Liver (tissue), 9 donors: ENCODE results near the gene PDE4D. TPM values are rescaled to one million over a fixed set of nuclear protein-coding genes. Genes with fewer than 3 reads are reported as not detected.

Experiments used
- DNase-seq: peaks from one replicate; pipeline ENCODE4 v3.0.0-alpha.2; 2017; ENCODE audit warnings: low spot score
- H3K27ac ChIP-seq, 2 donors: one replicate each; pipeline ENCODE4 v1.7.0; 2013; ENCODE audit warnings: inconsistent platforms in 2 of 2, low read length in 2 of 2, control low read depth in 1 of 2, low read depth in 1 of 2, mild to moderate bottlenecking in 1 of 2
- H3K27me3 ChIP-seq, 4 donors: one replicate each; pipeline versions ENCODE4 v1.6.1 to v1.7.0; 2013; ENCODE audit warnings: low read length in 3 of 4, inconsistent platforms in 1 of 4, mild to moderate bottlenecking in 1 of 4, moderate library complexity in 1 of 4; ENCODE audit not compliant: control insufficient read depth in 4 of 4, insufficient read depth in 4 of 4
- H3K36me3 ChIP-seq, 4 donors: one replicate each; pipeline versions ENCODE4 v1.6.1 to v1.7.0; 2013; ENCODE audit warnings: low read length in 3 of 4, mild to moderate bottlenecking in 3 of 4, low read depth in 1 of 4, moderate library complexity in 1 of 4; ENCODE audit not compliant: control insufficient read depth in 4 of 4, insufficient read depth in 3 of 4
- H3K4me1 ChIP-seq, 4 donors: one replicate each; pipeline versions ENCODE4 v1.6.1 to v1.7.0; 2013; ENCODE audit warnings: low read length in 3 of 4, mild to moderate bottlenecking in 3 of 4, moderate library complexity in 1 of 4; ENCODE audit not compliant: control insufficient read depth in 4 of 4, insufficient read depth in 4 of 4
- H3K4me3 ChIP-seq, 3 donors: one replicate each; pipeline versions ENCODE4 v1.6.1 to v1.7.0; 2013; ENCODE audit warnings: low read length in 3 of 3, control low read depth in 1 of 3, low read depth in 1 of 3, mild to moderate bottlenecking in 1 of 3
- H3K9ac ChIP-seq, 2 donors: one replicate each; pipeline ENCODE4 v1.7.0; 2013; ENCODE audit warnings: low read length in 2 of 2, mild to moderate bottlenecking in 2 of 2, moderate library complexity in 2 of 2, control low read depth in 1 of 2, low read depth in 1 of 2
- H3K9me3 ChIP-seq, 4 donors: one replicate each; pipeline versions ENCODE4 v1.6.1 to v1.7.0; 2013; ENCODE audit warnings: low read length in 3 of 4; ENCODE audit not compliant: control insufficient read depth in 4 of 4
- CTCF ChIP-seq: fragments of 150-350 bp; IDR thresholded peaks from 2 replicates; pipeline ENCODE4 v1.5.1; 2017; ENCODE audit warnings: improper control_type of control experiment, low read depth, low read length; ENCODE audit not compliant: missing input control
- EGR1 ChIP-seq, 2 donors: IDR thresholded peaks; 2 replicates each; pipeline ENCODE4 v1.6.1; 2016 to 2018; ENCODE audit warnings: antibody characterized with exemption in 2 of 2, low read depth in 2 of 2
- FOXA1 ChIP-seq: IDR thresholded peaks from 2 replicates; pipeline ENCODE4 v1.6.1; 2016; ENCODE audit warnings: antibody characterized with exemption
- FOXA2 ChIP-seq: IDR thresholded peaks from 2 replicates; pipeline ENCODE4 v1.6.1; 2016; ENCODE audit warnings: antibody characterized with exemption
- HNF4A ChIP-seq, 2 donors: conservative IDR thresholded peaks; 2 replicates each; pipeline ENCODE4 v1.6.1; 2016; ENCODE audit warnings: antibody characterized with exemption in 2 of 2, mild to moderate bottlenecking in 2 of 2
- HNF4G ChIP-seq: IDR thresholded peaks from 2 replicates; pipeline ENCODE4 v1.6.1; 2016; ENCODE audit warnings: antibody characterized with exemption
- JUND ChIP-seq, 2 donors: IDR thresholded peaks; 2 replicates each; pipeline ENCODE4 v1.6.1; 2016; ENCODE audit warnings: antibody characterized with exemption in 2 of 2
- MAX ChIP-seq: IDR thresholded peaks from 2 replicates; pipeline ENCODE4 v1.6.1; 2016; ENCODE audit warnings: antibody characterized with exemption
- NR2F2 ChIP-seq: IDR thresholded peaks from 2 replicates; pipeline ENCODE4 v1.6.1; 2016; ENCODE audit warnings: antibody characterized with exemption
- RAD21 ChIP-seq, 2 donors: IDR thresholded peaks; 2 replicates each; pipeline ENCODE4 v1.6.1; 2016; ENCODE audit warnings: antibody characterized with exemption in 2 of 2, mild to moderate bottlenecking in 2 of 2
- RXRA ChIP-seq, 2 donors: IDR thresholded peaks; 2 replicates each; pipeline ENCODE4 v1.6.1; 2017 to 2018; ENCODE audit warnings: antibody characterized with exemption in 2 of 2, mild to moderate bottlenecking in 1 of 2
- TAF1 ChIP-seq: conservative IDR thresholded peaks from 2 replicates; pipeline ENCODE4 v1.6.1; 2016; ENCODE audit warnings: antibody characterized with exemption, mild to moderate bottlenecking
- ZBTB33 ChIP-seq: IDR thresholded peaks from 2 replicates; pipeline ENCODE4 v1.6.1; 2016; ENCODE audit warnings: antibody characterized with exemption
- WGBS: extraction: QIAGEN DNeasy Blood & Tissue Kit; methylation state at CpG from one replicate; pipeline ENCODE4 v1.1.7; 2013; 5-methylcytosine and 5-hydroxymethylcytosine counted together
- polyA plus RNA-seq, 2 donors: library from polyadenylated mRNA; stranded (reverse) in 1 of 2; unstranded in 1 of 2; fragments of 200-250 nt in 1 of 2; fragments of >200 nt in 1 of 2; fragmentation: Nextera tagmentation in 1 of 2; extraction: Ambion mirVana in 1 of 2; gene quantifications; one replicate each; pipeline versions ENCODE4 v1.2.1 to v1.2.3, GENCODE V29; 2013 to 2015
- total RNA-seq, 2 donors: library from RNA; depleted of rRNA; stranded (reverse); fragments of >200 nt; gene quantifications; one replicate each; pipeline ENCODE4 v1.2.3, GENCODE V29; 2014
- TF ChIP-seq, protein P1 (sequence below): IDR thresholded peaks from 2 replicates; pipeline ENCODE4 v1.6.1; 2016; ENCODE audit warnings: antibody characterized with exemption, mild to moderate bottlenecking
- donor health status: healthy.
- donor health status: healthy.
- donor health status: healthy.
- donor health status: healthy.
- donor health status: healthy.

Gene PDE4D
- total and polyA plus RNA-seq, 4 donors: 0.67 to 11.9 (median 6.5) TPM

GRCh38 chr5:59843511-59844213 is 49.9 kb downstream of the PDE4D start (continued):
- TF ChIP-seq, protein P1, sequence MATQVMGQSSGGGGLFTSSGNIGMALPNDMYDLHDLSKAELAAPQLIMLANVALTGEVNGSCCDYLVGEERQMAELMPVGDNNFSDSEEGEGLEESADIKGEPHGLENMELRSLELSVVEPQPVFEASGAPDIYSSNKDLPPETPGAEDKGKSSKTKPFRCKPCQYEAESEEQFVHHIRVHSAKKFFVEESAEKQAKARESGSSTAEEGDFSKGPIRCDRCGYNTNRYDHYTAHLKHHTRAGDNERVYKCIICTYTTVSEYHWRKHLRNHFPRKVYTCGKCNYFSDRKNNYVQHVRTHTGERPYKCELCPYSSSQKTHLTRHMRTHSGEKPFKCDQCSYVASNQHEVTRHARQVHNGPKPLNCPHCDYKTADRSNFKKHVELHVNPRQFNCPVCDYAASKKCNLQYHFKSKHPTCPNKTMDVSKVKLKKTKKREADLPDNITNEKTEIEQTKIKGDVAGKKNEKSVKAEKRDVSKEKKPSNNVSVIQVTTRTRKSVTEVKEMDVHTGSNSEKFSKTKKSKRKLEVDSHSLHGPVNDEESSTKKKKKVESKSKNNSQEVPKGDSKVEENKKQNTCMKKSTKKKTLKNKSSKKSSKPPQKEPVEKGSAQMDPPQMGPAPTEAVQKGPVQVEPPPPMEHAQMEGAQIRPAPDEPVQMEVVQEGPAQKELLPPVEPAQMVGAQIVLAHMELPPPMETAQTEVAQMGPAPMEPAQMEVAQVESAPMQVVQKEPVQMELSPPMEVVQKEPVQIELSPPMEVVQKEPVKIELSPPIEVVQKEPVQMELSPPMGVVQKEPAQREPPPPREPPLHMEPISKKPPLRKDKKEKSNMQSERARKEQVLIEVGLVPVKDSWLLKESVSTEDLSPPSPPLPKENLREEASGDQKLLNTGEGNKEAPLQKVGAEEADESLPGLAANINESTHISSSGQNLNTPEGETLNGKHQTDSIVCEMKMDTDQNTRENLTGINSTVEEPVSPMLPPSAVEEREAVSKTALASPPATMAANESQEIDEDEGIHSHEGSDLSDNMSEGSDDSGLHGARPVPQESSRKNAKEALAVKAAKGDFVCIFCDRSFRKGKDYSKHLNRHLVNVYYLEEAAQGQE: no peak
- TF ChIP-seq EGR1 (IDR thresholded peaks at IDR 0.05; ENCODE audit: low read depth in 2 of 2) (no peak), NR2F2 (no peak)

GRCh38 chr5:59842999-59843398 is 50.5 kb downstream of the PDE4D start:
- Histone ChIP-seq H3K36me3 (no peaks in the 10 kb centered on the region), H3K27me3 (peaks cover 0 to 4% (median 0%) of the 10 kb centered on the region in 4 donors), H3K9ac (no peak overlapping the region), H3K4me1 (no peaks in the 10 kb centered on the region), H3K27ac (no peak overlapping the region), H3K9me3 (no peaks in the 10 kb centered on the region), H3K4me3 (no peak overlapping the region)
- no peak for DNase-seq
- 43% methylated on average over 1 of the region's 1 CpG for WGBS
- no peak for TF ChIP-seq ZBTB33
- no peak for TF ChIP-seq EGR1 (IDR thresholded peaks at IDR 0.05; ENCODE audit: low read depth in 2 of 2)
- no peak for TF ChIP-seq FOXA2
- TF ChIP-seq RXRA (IDR thresholded peaks at IDR 0.05): no peak
- no peak for TF ChIP-seq HNF4G
- no peak for TF ChIP-seq FOXA1
- no peak for TF ChIP-seq JUND (IDR thresholded peaks at IDR 0.05)
- TF ChIP-seq MAX: no peak
- TF ChIP-seq HNF4A (conservative IDR thresholded peaks at IDR 0.05): no peak
- no peak for TF ChIP-seq RAD21 (IDR thresholded peaks at IDR 0.05)
- TF ChIP-seq, protein P1: no peak
- no peak for TF ChIP-seq CTCF
- TF ChIP-seq TAF1: no peak
